HEK293 (cell line): Measurements from ENCODE around the gene HEATR9.

Experiments
- CTCF ChIA-PET: fragments of 350-600 bp; formaldehyde crosslinking; extraction: SDS; loops from one replicate; lab custom pipeline; 2021; ENCODE audit warnings: antibody characterized with exemption; lab: Yijun Ruan, JAX
- POLR2A ChIA-PET: fragments of 300-600 bp; formaldehyde crosslinking; extraction: SDS; loops from one replicate; lab custom pipeline; 2020; ENCODE audit warnings: antibody characterized with exemption, inconsistent platforms; lab: Yijun Ruan, JAX
- H3K27ac ChIP-seq: fragments of 200-500 bp; sonication (Bioruptor generic); 2 replicates; pipeline ENCODE4 v1.5.1; 2014; ENCODE audit warnings: low read depth, low read length, control low read depth, inconsistent platforms; ENCODE audit errors: extremely low read depth
- H3K36me3 ChIP-seq, 2 experiments: fragments of 200-500 bp in 1 of 2; sonication (Bioruptor generic) in 1 of 2; 1 replicate in 1 of 2; 2 replicates in 1 of 2; pipeline ENCODE4 v1.5.1; 2014 to 2017; ENCODE audit warnings: inconsistent platforms in 2 of 2, low read length in 2 of 2; ENCODE audit not compliant: control insufficient read depth in 2 of 2, insufficient read depth in 1 of 2
- H3K4me1 ChIP-seq: fragments of 200-500 bp; sonication (Bioruptor generic); 2 replicates; pipeline ENCODE4 v1.5.1; 2014; ENCODE audit warnings: mild to moderate bottlenecking, low read length, inconsistent platforms; ENCODE audit not compliant: control insufficient read depth, insufficient read depth
- H3K4me3 ChIP-seq: 2 replicates; pipeline ENCODE4 v1.5.1; 2011; ENCODE audit warnings: low read depth, mild to moderate bottlenecking, control low read depth, low read length, moderate library complexity
- H3K9me3 ChIP-seq: fragments of 200-500 bp; sonication (Bioruptor generic); 2 replicates; pipeline ENCODE4 v1.5.1; 2014; ENCODE audit warnings: low read depth, low read length, inconsistent platforms; ENCODE audit not compliant: control insufficient read depth, insufficient read depth
- GLI4 ChIP-seq: fragments of 450-650 bp; formaldehyde crosslinking; IDR thresholded peaks from 2 replicates; pipeline ENCODE4 v1.5.1; 2016; ENCODE audit warnings: missing biosample characterization, missing genetic modification characterization
- GLIS2 ChIP-seq: fragments of 450-650 bp; formaldehyde crosslinking; IDR thresholded peaks from 2 replicates; pipeline ENCODE4 v1.5.1; 2016; ENCODE audit warnings: missing biosample characterization, missing genetic modification characterization
- KLF16 ChIP-seq: fragments of 450-650 bp; formaldehyde crosslinking; IDR thresholded peaks from 2 replicates; pipeline ENCODE4 v1.5.1; 2017; ENCODE audit warnings: missing biosample characterization, missing genetic modification characterization
- KLF8 ChIP-seq: fragments of 450-650 bp; formaldehyde crosslinking; IDR thresholded peaks from 2 replicates; pipeline ENCODE4 v1.5.1; 2016; ENCODE audit warnings: missing biosample characterization, missing genetic modification characterization
- PRDM1 ChIP-seq: fragments of 450-650 bp; formaldehyde crosslinking; IDR thresholded peaks from 2 replicates; pipeline ENCODE4; 2016; ENCODE audit warnings: missing biosample characterization, missing genetic modification characterization
- ZBTB49 ChIP-seq: fragments of 450-650 bp; formaldehyde crosslinking; IDR thresholded peaks from 2 replicates; pipeline ENCODE4 v1.5.1; 2016; ENCODE audit warnings: missing biosample characterization, missing genetic modification characterization, low read depth
- ZIC2 ChIP-seq: fragments of 450-650 bp; formaldehyde crosslinking; IDR thresholded peaks from 2 replicates; pipeline ENCODE4 v1.5.1; 2016; ENCODE audit warnings: missing biosample characterization, missing genetic modification characterization
- ZNF114 ChIP-seq: fragments of 450-650 bp; formaldehyde crosslinking; IDR thresholded peaks from 2 replicates; pipeline ENCODE4 v1.5.0; 2017; ENCODE audit warnings: missing biosample characterization, missing genetic modification characterization
- ZNF155 ChIP-seq: fragments of 450-650 bp; formaldehyde crosslinking; IDR thresholded peaks from 2 replicates; pipeline ENCODE4 v1.5.1; 2016; ENCODE audit warnings: missing biosample characterization, missing genetic modification characterization
- ZNF157 ChIP-seq: fragments of 450-650 bp; formaldehyde crosslinking; IDR thresholded peaks from 2 replicates; pipeline ENCODE4 v1.5.1; 2016; ENCODE audit warnings: missing biosample characterization, missing genetic modification characterization
- ZNF335 ChIP-seq: fragments of 450-650 bp; formaldehyde crosslinking; conservative IDR thresholded peaks from 2 replicates; pipeline ENCODE4 v1.5.1; 2016; ENCODE audit warnings: missing biosample characterization, missing genetic modification characterization
- ZNF398 ChIP-seq: fragments of 450-650 bp; formaldehyde crosslinking; IDR thresholded peaks from 2 replicates; pipeline ENCODE4 v1.5.1; 2017; ENCODE audit warnings: missing biosample characterization, missing genetic modification characterization
- ZNF48 ChIP-seq: fragments of 450-650 bp; formaldehyde crosslinking; IDR thresholded peaks from 2 replicates; pipeline ENCODE4 v1.5.1; 2016; ENCODE audit warnings: missing biosample characterization, missing genetic modification characterization
- ZNF639 ChIP-seq: fragments of 450-650 bp; formaldehyde crosslinking; IDR thresholded peaks from 2 replicates; pipeline ENCODE4 v1.5.1; 2016; ENCODE audit warnings: missing biosample characterization, missing genetic modification characterization
- TF ChIP-seq, protein P1 (sequence below): fragments of 450-650 bp; formaldehyde crosslinking; IDR thresholded peaks from 2 replicates; pipeline ENCODE4 v1.5.1; 2016; ENCODE audit warnings: missing biosample characterization, missing genetic modification characterization

The HEATR9 gene

GRCh38 chr17:35866341-35866950 is 2.2 kb downstream of the HEATR9 start:
- Histone ChIP-seq H3K9me3 (no peaks in the 10 kb centered on the region), H3K4me3 (no peak overlapping the region), H3K4me1 (no peaks in the 10 kb centered on the region), H3K36me3 (peaks cover 0 to 9% of the 10 kb centered on the region in 2 experiments; a peak in 1 of 3 replicates), H3K27ac (no peak overlapping the region)
- CTCF ChIA-PET: interaction anchor here (0.6 to 3.8 kb wide), 3 partner anchors 18 to 102 kb away, joined by 4 to 18 read pairs (median 4); no protein-coding TSS in a partner anchor
- TF ChIP-seq GLI4 (tag by site-specific recombination) (no peak), KLF16 (no peak), ZIC2 (tag by site-specific recombination) (no peak), GLIS2 (tag by site-specific recombination) (no peak), ZNF114 (tag by site-specific recombination) (no peak), ZNF157 (tag by site-specific recombination) (no peak), ZNF155 (tag by site-specific recombination) (no peak), ZNF639 (no peak), ZNF48 (tag by site-specific recombination) (no peak)
- TF ChIP-seq, protein P1, sequence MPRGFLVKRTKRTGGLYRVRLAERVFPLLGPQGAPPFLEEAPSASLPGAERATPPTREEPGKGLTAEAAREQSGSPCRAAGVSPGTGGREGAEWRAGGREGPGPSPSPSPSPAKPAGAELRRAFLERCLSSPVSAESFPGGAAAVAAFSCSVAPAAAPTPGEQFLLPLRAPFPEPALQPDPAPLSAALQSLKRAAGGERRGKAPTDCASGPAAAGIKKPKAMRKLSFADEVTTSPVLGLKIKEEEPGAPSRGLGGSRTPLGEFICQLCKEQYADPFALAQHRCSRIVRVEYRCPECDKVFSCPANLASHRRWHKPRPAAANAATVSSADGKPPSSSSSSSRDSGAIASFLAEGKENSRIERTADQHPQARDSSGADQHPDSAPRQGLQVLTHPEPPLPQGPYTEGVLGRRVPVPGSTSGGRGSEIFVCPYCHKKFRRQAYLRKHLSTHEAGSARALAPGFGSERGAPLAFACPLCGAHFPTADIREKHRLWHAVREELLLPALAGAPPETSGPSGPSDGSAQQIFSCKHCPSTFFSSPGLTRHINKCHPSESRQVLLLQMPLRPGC: no peak
- POLR2A ChIA-PET: interaction anchor here (0.6 kb wide), 1 partner anchor 67 kb away, joined by 4 read pairs; no protein-coding TSS in a partner anchor

DNA sequence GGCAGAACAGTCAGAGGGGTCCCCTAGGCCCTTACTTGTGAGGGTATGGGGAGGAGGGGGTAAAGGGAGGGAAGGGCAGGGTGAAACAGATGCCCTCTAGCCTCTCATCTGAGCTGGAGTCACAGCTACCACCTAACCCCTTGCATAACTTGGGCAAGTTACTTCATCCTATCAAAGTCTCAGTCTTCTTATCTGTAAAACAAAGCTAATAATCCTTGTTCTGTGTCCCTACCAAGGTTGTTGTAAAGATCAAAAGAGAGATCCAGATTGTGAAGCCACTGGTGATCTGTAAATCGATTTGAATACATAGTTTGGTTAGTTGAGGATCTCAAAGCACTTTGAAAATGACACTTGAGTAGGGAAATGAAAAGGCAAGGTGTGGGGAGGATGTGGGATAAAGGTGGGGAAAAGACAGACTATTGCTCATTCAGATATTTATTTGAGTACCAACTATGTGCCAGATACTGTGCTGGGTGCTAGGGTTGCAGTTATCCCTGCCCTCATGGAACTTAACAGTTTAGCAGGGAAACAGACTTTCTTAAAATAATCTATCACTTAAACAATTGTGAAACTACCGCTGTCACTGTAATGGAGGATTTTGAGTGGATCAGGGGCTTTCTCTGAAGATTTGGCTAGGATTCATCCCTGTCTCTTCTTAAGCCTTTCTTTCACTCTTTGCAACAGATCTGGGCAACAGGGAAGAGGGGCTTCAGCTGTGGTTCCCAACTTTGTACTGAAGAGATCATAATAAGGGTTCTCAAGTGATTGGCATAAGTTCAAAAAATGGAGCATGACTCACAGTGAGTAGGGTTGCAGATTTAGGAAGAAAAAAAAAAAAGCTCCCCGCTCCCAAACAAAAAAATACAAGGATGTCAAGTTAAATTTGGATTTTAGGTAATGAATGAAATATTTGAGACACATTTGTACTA is 3.0 kb downstream of the HEATR9 start:
- H3K27ac ChIP-seq: no peak overlapping the region
- H3K36me3 ChIP-seq: peaks cover 0 to 9% of the 10 kb centered on the region in 2 experiments; a peak in 1 of 3 replicates
- no peaks in the 10 kb centered on the region for H3K4me1 ChIP-seq
- CTCF ChIA-PET: interaction anchor here (0.6 to 3.8 kb wide), 5 partner anchors 17 to 284 kb away, joined by 4 to 18 read pairs (median 4); no protein-coding TSS in a partner anchor
- no peak overlapping the region for H3K4me3 ChIP-seq
- H3K9me3 ChIP-seq: no peaks in the 10 kb centered on the region
- TF ChIP-seq ZNF335 (tag by site-specific recombination): peak; percentile 38; the same call in 1 of the 2 replicates
- TF ChIP-seq ZBTB49 (tag by site-specific recombination): no peak
- TF ChIP-seq PRDM1: 0 out of 2 replicates have a peak, but pooled peaks have one; percentile 8
- no peak for TF ChIP-seq ZNF398
- TF ChIP-seq KLF8 (tag by site-specific recombination): no peak
- POLR2A ChIA-PET: interaction anchor here (0.6 kb wide), 1 partner anchor 68 kb away, joined by 4 read pairs; no protein-coding TSS in a partner anchor
